IMR-90 (cell line): ENCODE data around the gene EDIL3. TPM values are rescaled to one million over a fixed set of nuclear protein-coding genes. Genes with fewer than 3 reads are reported as not detected.
A peak's percentile ranks its signal among the peaks of the same experiment; 100 is the strongest.

Experiments
- ATAC-seq: fragments of 200-7000 bp; cut with Tn5 transposase; 2 replicates; pipeline ENCODE4 v1.9.1; 2020; ENCODE audit warnings: low read depth, mild to moderate bottlenecking, moderate library complexity
- BruUV-seq: library from RNA; stranded (reverse); fragments of 400-500 nt; replicated peaks from 2 replicates; lab custom pipeline; 2021; lab: Mats Ljungman, UMichigan
- CTCF ChIA-PET: fragments of 300-600 bp; formaldehyde crosslinking; extraction: SDS; loops from one replicate; lab custom pipeline; 2021; ENCODE audit warnings: antibody characterized with exemption; lab: Yijun Ruan, JAX
- POLR2A ChIA-PET: fragments of 300-600 bp; sonication (Branson Sonifier 250); formaldehyde crosslinking; loops from one replicate; lab custom pipeline; 2022; ENCODE audit warnings: antibody characterized with exemption; ENCODE audit not compliant: unreplicated experiment; lab: Charles Lee
- DNase-seq: peaks from one replicate; pipeline ENCODE4 v3.0.0; 2013
- H2AFZ ChIP-seq: replicated peaks from 2 replicates; pipeline ENCODE3; 2013; ENCODE audit warnings: low read length, mild to moderate bottlenecking; ENCODE audit not compliant: poor library complexity
- H2AK5ac ChIP-seq: 2 replicates; pipeline ENCODE4 v1.6.1; 2013; ENCODE audit warnings: low read depth, low read length, inconsistent platforms
- H2AK9ac ChIP-seq: replicated peaks from 2 replicates; pipeline ENCODE3; 2013; ENCODE audit warnings: mild to moderate bottlenecking, low read depth, low read length, moderate library complexity; ENCODE audit not compliant: poor library complexity
- H2BK120ac ChIP-seq: 2 replicates; pipeline ENCODE4 v1.6.1; 2013; ENCODE audit warnings: low read depth, low read length, inconsistent platforms
- H2BK15ac ChIP-seq: 3 replicates; pipeline ENCODE4 v1.6.1; 2013; ENCODE audit warnings: low read depth, low read length, inconsistent platforms
- H2BK20ac ChIP-seq: 2 replicates; pipeline ENCODE4 v1.6.1; 2013; ENCODE audit warnings: low read depth, mild to moderate bottlenecking, inconsistent platforms, low read length, moderate library complexity
- H2BK5ac ChIP-seq: 2 replicates; pipeline ENCODE4 v1.6.1; 2013; ENCODE audit warnings: mild to moderate bottlenecking, low read depth, low read length, inconsistent platforms; ENCODE audit not compliant: poor library complexity, severe bottlenecking
- H3K14ac ChIP-seq: replicated peaks from 2 replicates; pipeline ENCODE4 v1.6.1; 2013; ENCODE audit warnings: low read depth, low read length, inconsistent platforms
- H3K18ac ChIP-seq: 2 replicates; pipeline ENCODE4 v1.6.1; 2013; ENCODE audit warnings: low read depth, low read length, control low read depth
- H3K23ac ChIP-seq: 2 replicates; pipeline ENCODE4 v1.6.1; 2013; ENCODE audit warnings: low read depth, low read length, inconsistent platforms
- H3K27ac ChIP-seq: 2 replicates; pipeline ENCODE4 v1.5.1; 2013; ENCODE audit warnings: mild to moderate bottlenecking, control low read depth, low read length; ENCODE audit not compliant: insufficient read depth
- H3K27me3 ChIP-seq: 2 replicates; pipeline ENCODE4 v1.6.1; 2013; ENCODE audit warnings: low read length; ENCODE audit not compliant: control insufficient read depth, insufficient read depth
- H3K36me3 ChIP-seq: 2 replicates; pipeline ENCODE4 v1.6.1; 2013; ENCODE audit warnings: low read length, mixed read lengths; ENCODE audit not compliant: control insufficient read depth, insufficient read depth
- H3K4ac ChIP-seq: 2 replicates; pipeline ENCODE4 v1.6.1; 2013; ENCODE audit warnings: low read depth, low read length, inconsistent platforms
- H3K4me1 ChIP-seq: 2 replicates; pipeline ENCODE4 v1.6.1; 2013; ENCODE audit warnings: low read length, mixed read lengths; ENCODE audit not compliant: control insufficient read depth, insufficient read depth
- H3K4me2 ChIP-seq: 2 replicates; pipeline ENCODE4 v1.6.1; 2013; ENCODE audit warnings: low read depth, mild to moderate bottlenecking, control low read depth, low read length, moderate library complexity
- H3K4me3 ChIP-seq: 2 replicates; pipeline ENCODE4 v1.5.1; 2013; ENCODE audit warnings: low read depth, mild to moderate bottlenecking, control low read depth, low read length, moderate library complexity; ENCODE audit not compliant: insufficient read depth
- H3K56ac ChIP-seq: 2 replicates; pipeline ENCODE4 v1.6.1; 2013; ENCODE audit warnings: low read length, inconsistent platforms; ENCODE audit not compliant: insufficient read depth; ENCODE audit errors: extremely low read depth
- H3K79me1 ChIP-seq, 2 experiments: 2 replicates each; pipeline ENCODE4 v1.6.1; 2013; ENCODE audit warnings: low read length in 2 of 2, inconsistent platforms in 1 of 2, low read depth in 1 of 2
- H3K9ac ChIP-seq: 2 replicates; pipeline ENCODE4 v1.6.1; 2013; ENCODE audit warnings: low read depth, low read length, control low read depth
- H3K9me1 ChIP-seq: 2 replicates; pipeline ENCODE4 v1.6.1; 2013; ENCODE audit warnings: low read length, inconsistent platforms; ENCODE audit not compliant: insufficient read depth
- H3K9me3 ChIP-seq: 2 replicates; pipeline ENCODE4 v1.6.1; 2013; ENCODE audit warnings: low read length; ENCODE audit not compliant: control insufficient read depth, insufficient read depth
- H4K20me1 ChIP-seq: 2 replicates; pipeline ENCODE4 v1.6.1; 2013; ENCODE audit warnings: low read length, inconsistent platforms; ENCODE audit not compliant: insufficient read depth
- H4K5ac ChIP-seq: 2 replicates; pipeline ENCODE4 v1.6.1; 2013; ENCODE audit warnings: mild to moderate bottlenecking, low read depth, low read length, control low read depth
- H4K8ac ChIP-seq, 2 experiments: 2 replicates each; pipeline ENCODE4 v1.6.1; 2013; ENCODE audit warnings: low read depth in 2 of 2, low read length in 2 of 2, control low read depth in 1 of 2, inconsistent platforms in 1 of 2
- H4K91ac ChIP-seq: 2 replicates; pipeline ENCODE4 v1.6.1; 2013; ENCODE audit warnings: low read depth, low read length, inconsistent platforms; ENCODE audit not compliant: insufficient read depth
- ELK1 ChIP-seq: fragments of 150-350 bp; IDR thresholded peaks from 2 replicates; pipeline ENCODE4 v1.6.1; 2016; ENCODE audit warnings: low read depth, mild to moderate bottlenecking, low read length, moderate library complexity, borderline replicate concordance
- POLR2A ChIP-seq: IDR thresholded peaks from 2 replicates; pipeline ENCODE4 v1.6.1; 2012; ENCODE audit warnings: mild to moderate bottlenecking, low read depth, low read length
- dilution Hi-C: fragments of 300-500 bp; cut with HindIII; formaldehyde crosslinking; loops from one replicate; pipeline ENCODE4 v1.14.3; 2018; ENCODE audit warnings: low sequenced_read_pairs; ENCODE audit not compliant: unreplicated experiment
- in situ Hi-C: fragments of 300-500 bp; cut with MboI; formaldehyde crosslinking; loops from 3 replicates; pipeline ENCODE4 v1.14.3; 2019; ENCODE audit warnings: low sequenced_read_pairs, inconsistent platforms, mixed read lengths
- intact Hi-C: fragments of 100-400 bp; cut with micrococcal nuclease; formaldehyde crosslinking; loops from 2 replicates; pipeline ENCODE4 v1.10.0; 2022
- polyA plus RNA-seq, 3 experiments: library from polyadenylated mRNA; depleted of rRNA; stranded (reverse); fragments of >200 nt; gene quantifications; 2 replicates each; pipeline ENCODE4 v1.2.3, GENCODE V29; 2012; ENCODE audit warnings: low replicate concordance in 1 of 3
- total RNA-seq: library from RNA; depleted of rRNA; stranded (reverse); fragments of >200 nt; gene quantifications from 2 replicates; pipeline ENCODE4 v1.2.3, GENCODE V29; 2012

The EDIL3 gene
- total and polyA plus RNA-seq, 2 of the 4 experiments (the other 2 are of a cell fraction): 55.5 to 82.8 TPM

GRCh38 chr5:84237126-84237525 is 147.6 kb downstream of the EDIL3 start:
- in situ Hi-C loops: no loop called here
- Histone ChIP-seq H2BK15ac (no peak overlapping the region), H3K9ac (no peak overlapping the region), H4K91ac (no peak overlapping the region), H4K20me1 (no peaks in the 10 kb centered on the region), H2BK5ac (no peak overlapping the region), H3K36me3 (no peaks in the 10 kb centered on the region), H3K56ac (no peak overlapping the region), H3K4me3 (no peak overlapping the region), H2BK20ac (no peak overlapping the region), H3K4me1 (0 out of 2 replicates have a peak, but pooled peaks cover 4% of the 10 kb centered on the region), H3K14ac (no peak overlapping the region), H4K5ac (no peak overlapping the region), H2AFZ (no peak overlapping the region), H3K4ac (no peak overlapping the region), H2BK120ac (no peak overlapping the region), H3K27ac (no peak overlapping the region), H3K18ac (no peak overlapping the region; the same call in 1 of the 2 replicates), H3K79me1 (peaks cover 5 to 12% of the 10 kb centered on the region in 2 experiments; a peak in 3 of 4 replicates), H2AK9ac (no peak overlapping the region), H2AK5ac (no peak overlapping the region), H3K27me3 (no peaks in the 10 kb centered on the region), H3K4me2 (no peak overlapping the region), H4K8ac (no peak overlapping the region), H3K23ac (0 out of 2 replicates have a peak overlapping the region, but pooled peaks have one; percentile 24), H3K9me1 (no peaks in the 10 kb centered on the region), H3K9me3 (no peaks in the 10 kb centered on the region)
- BruUV-seq: no TSS peak
- no peak for ATAC-seq
- POLR2A ChIA-PET: no interaction called here
- intact Hi-C loops: no loop called here
- no peak for DNase-seq
- dilution Hi-C loops: no loop called here
- CTCF ChIA-PET: interaction anchor here (0.6 kb wide), 1 partner anchor 988 kb away, joined by 3 read pairs; no protein-coding TSS in a partner anchor
- no peak for TF ChIP-seq ELK1
- TF ChIP-seq POLR2A: no peak
